Measurements from ENCODE around the gene TRIO.

DNA sequence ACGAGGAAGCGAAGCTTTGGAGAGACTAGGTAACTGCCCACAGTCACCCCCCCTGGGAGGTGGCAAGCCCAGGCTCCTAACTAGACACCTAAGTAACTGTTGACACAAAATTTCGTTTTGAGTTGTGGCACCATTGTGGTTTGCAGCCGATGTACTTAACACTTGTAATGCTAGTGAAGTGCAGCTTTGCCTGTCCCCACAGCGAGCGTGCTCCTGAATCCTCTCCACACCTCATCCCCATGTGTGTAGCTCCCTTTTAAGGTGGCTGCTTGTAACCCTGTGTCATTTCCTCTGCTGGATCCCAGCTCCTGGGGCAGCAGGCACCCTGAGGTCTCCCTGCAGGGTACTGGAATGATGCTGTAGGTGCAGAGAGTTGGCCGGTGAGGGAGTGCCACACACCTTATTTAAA lies 114.9 kb downstream of the TRIO start:
- TF ChIP-seq POLR2A (IDR thresholded peaks at IDR 0.05) = no peak
- TF ChIP-seq, protein P1, sequence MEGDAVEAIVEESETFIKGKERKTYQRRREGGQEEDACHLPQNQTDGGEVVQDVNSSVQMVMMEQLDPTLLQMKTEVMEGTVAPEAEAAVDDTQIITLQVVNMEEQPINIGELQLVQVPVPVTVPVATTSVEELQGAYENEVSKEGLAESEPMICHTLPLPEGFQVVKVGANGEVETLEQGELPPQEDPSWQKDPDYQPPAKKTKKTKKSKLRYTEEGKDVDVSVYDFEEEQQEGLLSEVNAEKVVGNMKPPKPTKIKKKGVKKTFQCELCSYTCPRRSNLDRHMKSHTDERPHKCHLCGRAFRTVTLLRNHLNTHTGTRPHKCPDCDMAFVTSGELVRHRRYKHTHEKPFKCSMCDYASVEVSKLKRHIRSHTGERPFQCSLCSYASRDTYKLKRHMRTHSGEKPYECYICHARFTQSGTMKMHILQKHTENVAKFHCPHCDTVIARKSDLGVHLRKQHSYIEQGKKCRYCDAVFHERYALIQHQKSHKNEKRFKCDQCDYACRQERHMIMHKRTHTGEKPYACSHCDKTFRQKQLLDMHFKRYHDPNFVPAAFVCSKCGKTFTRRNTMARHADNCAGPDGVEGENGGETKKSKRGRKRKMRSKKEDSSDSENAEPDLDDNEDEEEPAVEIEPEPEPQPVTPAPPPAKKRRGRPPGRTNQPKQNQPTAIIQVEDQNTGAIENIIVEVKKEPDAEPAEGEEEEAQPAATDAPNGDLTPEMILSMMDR (IDR thresholded peaks at IDR 0.05) = no peak
